Measurements from ENCODE around the gene GASK1A. TPM values are rescaled to one million over a fixed set of nuclear protein-coding genes. Genes with fewer than 3 reads are reported as not detected.

Gene GASK1A
- total and polyA plus RNA-seq, 2 of the 8 experiments (the other 6 are each of a cell fraction or from before 2014, with no cell fraction given): 4.7 to 7.9 TPM

- Histone ChIP-seq H3K23me2 (ENCODE audit: low read depth, low read length) (no peaks in the 10 kb centered on the region), H3K4me1 (replicated peaks in 1 of 4; ENCODE audit: control insufficient read depth in 3 of 4, insufficient read depth in 4 of 4, low read length in 3 of 4) (no peaks in the 10 kb centered on the region), H3K56ac (replicated peaks; ENCODE audit: insufficient read length, low read depth, low read length) (no peak overlapping the region), H3K23ac (ENCODE audit: insufficient read length) (no peak overlapping the region), H2BK15ac (ENCODE audit: low read length) (no peak overlapping the region), H3K4me3 (ENCODE audit: extremely low read depth in 1 of 4, insufficient read depth in 2 of 4, low read depth in 3 of 4, low read length in 4 of 4) (no peak overlapping the region), H3K27me3 (replicated peaks in 1 of 4; ENCODE audit: control insufficient read depth in 3 of 4, extremely low read depth in 1 of 4, insufficient read depth in 3 of 4, low read length in 3 of 4) (no peaks in the 10 kb centered on the region), H3K79me2 (ENCODE audit: control insufficient read depth in 1 of 2, insufficient read depth in 2 of 2, low read length in 2 of 2) (no peaks in the 10 kb centered on the region), H4K20me1 (replicated peaks in 1 of 2; ENCODE audit: control insufficient read depth in 1 of 2, insufficient read depth in 2 of 2, low read length in 2 of 2) (peaks cover 0 to 4% of the 10 kb centered on the region in 2 experiments), H2BK20ac (ENCODE audit: low read length) (no peak overlapping the region), H3K79me1 (ENCODE audit: low read depth, low read length) (no peaks in the 10 kb centered on the region; the same call in 1 of the 2 replicates), H3K27ac (ENCODE audit: low read depth, low read length) (no peak overlapping the region), H2BK120ac (replicated peaks; ENCODE audit: low read depth, low read length) (no peak overlapping the region), H3K4me2 (ENCODE audit: insufficient read depth in 1 of 2, low read depth in 2 of 2, low read length in 2 of 2) (no peak overlapping the region), H4K8ac (ENCODE audit: extremely low read depth, insufficient read depth, low read length) (no peak overlapping the region), H4K91ac (replicated peaks; ENCODE audit: insufficient read length, low read length) (no peak overlapping the region), H4K5ac (ENCODE audit: insufficient read length, low read depth, low read length) (no peak overlapping the region), H2AFZ (ENCODE audit: low read length) (no peak overlapping the region), H3K14ac (ENCODE audit: insufficient read length) (no peak overlapping the region), H3K9me3 (ENCODE audit: insufficient read depth in 2 of 2, low read depth in 1 of 2, low read length in 1 of 2) (no peaks in the 10 kb centered on the region), H3K4ac (replicated peaks; ENCODE audit: insufficient read length, low read depth, low read length) (no peak overlapping the region), H2BK5ac (ENCODE audit: low read depth, low read length) (no peak overlapping the region), H3K36me3 (ENCODE audit: control insufficient read depth in 2 of 4, insufficient read depth in 4 of 4, low read length in 3 of 4) (no peaks in the 10 kb centered on the region), H3K9ac (replicated peaks in 1 of 4; ENCODE audit: extremely low read depth in 1 of 4, low read depth in 3 of 4, low read length in 3 of 4) (no peak overlapping the region), H2BK12ac (ENCODE audit: low read depth, low read length) (no peak overlapping the region), H2AK5ac (ENCODE audit: low read depth, low read length) (no peak overlapping the region; the same call in 1 of the 2 replicates), H3K18ac (ENCODE audit: extremely low read depth, low read length) (no peak overlapping the region)
- ChIA-PET POLR2A (ENCODE audit: partially characterized antibody) (no interaction called here), CTCF (ENCODE audit: partially characterized antibody) (interaction anchor here (1.1 to 3.4 kb wide), 5 partner anchors 10 to 128 kb away, joined by 4 to 27 read pairs (median 5); no protein-coding TSS in a partner anchor)
- FAIRE-seq (no peak), DNase-seq (ENCODE audit: low read depth in 1 of 2, low spot score in 2 of 2) (no peak)
- 91% methylated on average over 4 of the region's 4 CpGs; no CpG with 5 or more reads in 1 of the 2 experiments for WGBS, 2 experiments (ENCODE audit: extremely low coverage in 1 of 2, insufficient coverage in 1 of 2, insufficient read length in 1 of 2, insufficient replicate concordance in 2 of 2, low coverage in 1 of 2, low lambda C conversion rate in 2 of 2, missing lambda C conversion rate in 1 of 2)
- TF ChIP-seq CBX5 (IDR thresholded peaks at IDR 0.05; ENCODE audit: low read depth, low read length) (no peak), MAFK (IDR thresholded peaks at IDR 0.05; ENCODE audit: low read depth, low read length) (no peak), EP300 (IDR thresholded peaks at IDR 0.05; ENCODE audit: borderline replicate concordance in 1 of 2, low read depth in 2 of 2, low read length in 2 of 2) (no peak), CHD2 (IDR thresholded peaks at IDR 0.05; ENCODE audit: low read length) (no peak)
These were observed 110.0 kb downstream of the GASK1A start for GRCh38 chr3:43089081-43089480.
